K562 (cell line): ENCODE measurements around the gene DAGLB. TPM values are rescaled to one million over a fixed set of nuclear protein-coding genes. Genes with fewer than 3 reads are reported as not detected.

Experiments used
- ELK1 ChIP-seq: sonication (generic); formaldehyde crosslinking; IDR thresholded peaks from 2 replicates; pipeline ENCODE4 v1.8.1; 2022; ENCODE audit warnings: missing genetic modification reagents
- FOXJ2 ChIP-seq: fragments of 200-800 bp; sonication (Bioruptor generic); IDR thresholded peaks from 2 replicates; pipeline ENCODE4 v1.6.1; 2016; ENCODE audit warnings: missing genetic modification characterization, missing compliant biosample characterization
- HNRNPH1 ChIP-seq: fragments of 200-400 bp; formaldehyde crosslinking; optimal IDR thresholded peaks from 2 replicates; pipeline ENCODE3; 2017; ENCODE audit warnings: low read depth, mild to moderate bottlenecking, low read length, moderate library complexity
- SOX6 ChIP-seq: fragments of 450-650 bp; IDR thresholded peaks from 2 replicates; pipeline ENCODE4 v1.6.1; 2014; ENCODE audit warnings: mild to moderate bottlenecking
- TFE3 ChIP-seq: fragments of 450-650 bp; formaldehyde crosslinking; IDR thresholded peaks from 2 replicates; pipeline ENCODE4 v1.4.0; 2020; ENCODE audit warnings: mild to moderate bottlenecking, mixed read lengths
- TRIM25 ChIP-seq: fragments of 450-650 bp; IDR thresholded peaks from 2 replicates; pipeline ENCODE4 v1.7.0; 2016; ENCODE audit warnings: borderline replicate concordance
- ZNF778 ChIP-seq: fragments of 450-650 bp; formaldehyde crosslinking; IDR thresholded peaks from 2 replicates; pipeline ENCODE4 v1.4.0; 2020; ENCODE audit warnings: mild to moderate bottlenecking, moderate library complexity
- polyA plus RNA-seq, 8 experiments: library from polyadenylated mRNA; depleted of rRNA in 4 of 8; stranded (reverse) in 5 of 8; unstranded in 3 of 8; fragments of >200 nt; fragmentation: Nextera tagmentation in 2 of 8; fragmentation: Illumina TruSeq in 1 of 8; extraction: Ambion mirVana in 2 of 8; extraction: Trizol in 1 of 8; gene quantifications; 2 replicates each; pipeline versions ENCODE4 v1.2.1 to v1.2.3, GENCODE V29; 2011 to 2014; ENCODE audit warnings: inconsistent platforms in 1 of 8, missing spikeins in 1 of 8
- total RNA-seq, 7 experiments: library from RNA; depleted of rRNA in 6 of 7; stranded (reverse); fragments of >200 nt in 6 of 7; fragmentation: Illumina TruSeq in 2 of 7; extraction: Trizol in 2 of 7; gene quantifications; 2 replicates each; pipeline versions ENCODE4 v1.2.1 to v1.2.3, GENCODE V29; 2011 to 2021; ENCODE audit warnings: low replicate concordance in 1 of 7

Gene DAGLB
- total and polyA plus RNA-seq, 9 of the 15 experiments (the other 6 are each of a cell fraction or from before 2014, with no cell fraction given), result 0.92 to 16.4 (median 9.3) TPM

GRCh38 chr7:6451224-6451705 is 3.5 kb upstream of the DAGLB start (continued):
- no peak for TF ChIP-seq TRIM25
- TF ChIP-seq ELK1 (CRISPR knock-in tag), result no peak
- no peak for TF ChIP-seq ZNF778 (CRISPR knock-in tag)
- TF ChIP-seq SOX6, result peak; percentile 95
- TF ChIP-seq TFE3, result no peak
- no peak for TF ChIP-seq HNRNPH1
- peak; percentile 63; the same call in 1 of the 2 replicates for TF ChIP-seq FOXJ2 (tag)
